Stomach (tissue), 4 donors: ENCODE results near the gene TRIM24.

Source experiments
- POLR2A ChIP-seq, 4 donors: fragments of 450-650 bp; IDR thresholded peaks; one replicate each; pipeline ENCODE4 v1.6.1; 2016; ENCODE audit warnings: antibody characterized with exemption in 4 of 4, control low read depth in 2 of 4, mild to moderate bottlenecking in 1 of 4, moderate library complexity in 1 of 4
- POLR2AphosphoS5 ChIP-seq, 3 donors: sonication (generic); formaldehyde crosslinking; IDR thresholded peaks; one replicate each; pipeline ENCODE4 v1.6.1; 2016; ENCODE audit warnings: antibody characterized with exemption in 3 of 3
- TF ChIP-seq, protein P1 (sequence below), 7 experiments: fragments of 450-650 bp in 4 of 7; fragments of 200-600 bp in 3 of 7; sonication (generic) in 3 of 7; IDR thresholded peaks; one replicate each; pipeline ENCODE4 v1.5.1; 2016 to 2019; ENCODE audit warnings: antibody characterized with exemption in 7 of 7, control low read depth in 2 of 7, mild to moderate bottlenecking in 1 of 7

DNA sequence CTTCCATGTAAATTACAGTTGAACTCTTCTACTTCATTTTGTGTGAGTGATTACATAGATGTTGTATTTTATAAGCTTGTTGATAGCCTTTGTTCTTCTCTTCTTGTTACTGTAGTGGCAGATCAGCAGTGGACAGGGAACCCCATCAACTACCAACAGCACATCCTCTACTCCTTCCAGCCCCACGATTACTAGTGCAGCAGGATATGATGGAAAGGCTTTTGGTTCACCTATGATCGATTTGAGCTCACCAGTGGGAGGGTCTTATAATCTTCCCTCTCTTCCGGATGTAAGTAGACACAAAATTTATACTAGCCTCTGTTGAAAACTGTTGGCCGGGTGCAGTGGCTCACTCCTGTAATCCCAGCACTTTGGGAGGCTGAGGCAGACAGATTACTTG, 110.7 kb downstream of the TRIM24 start:
- TF ChIP-seq POLR2A (IDR thresholded peaks at IDR 0.05) (no peak), POLR2AphosphoS5 (IDR thresholded peaks at IDR 0.05) (no peak)
- TF ChIP-seq, protein P1, sequence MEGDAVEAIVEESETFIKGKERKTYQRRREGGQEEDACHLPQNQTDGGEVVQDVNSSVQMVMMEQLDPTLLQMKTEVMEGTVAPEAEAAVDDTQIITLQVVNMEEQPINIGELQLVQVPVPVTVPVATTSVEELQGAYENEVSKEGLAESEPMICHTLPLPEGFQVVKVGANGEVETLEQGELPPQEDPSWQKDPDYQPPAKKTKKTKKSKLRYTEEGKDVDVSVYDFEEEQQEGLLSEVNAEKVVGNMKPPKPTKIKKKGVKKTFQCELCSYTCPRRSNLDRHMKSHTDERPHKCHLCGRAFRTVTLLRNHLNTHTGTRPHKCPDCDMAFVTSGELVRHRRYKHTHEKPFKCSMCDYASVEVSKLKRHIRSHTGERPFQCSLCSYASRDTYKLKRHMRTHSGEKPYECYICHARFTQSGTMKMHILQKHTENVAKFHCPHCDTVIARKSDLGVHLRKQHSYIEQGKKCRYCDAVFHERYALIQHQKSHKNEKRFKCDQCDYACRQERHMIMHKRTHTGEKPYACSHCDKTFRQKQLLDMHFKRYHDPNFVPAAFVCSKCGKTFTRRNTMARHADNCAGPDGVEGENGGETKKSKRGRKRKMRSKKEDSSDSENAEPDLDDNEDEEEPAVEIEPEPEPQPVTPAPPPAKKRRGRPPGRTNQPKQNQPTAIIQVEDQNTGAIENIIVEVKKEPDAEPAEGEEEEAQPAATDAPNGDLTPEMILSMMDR (IDR thresholded peaks at IDR 0.05) = no peak
